Brain microvascular endothelial cell (primary cell): ENCODE data around the gene ANKRD23.
"Not testable (repeated sequence)": the region's sequence is repeated elsewhere in the genome, so short reads cannot be mapped to it uniquely, and the experiment has no call there.

Experiments used
- DNase-seq: peaks from one replicate; pipeline ENCODE4 v3.0.0-alpha.2; 2020
- H3K27ac ChIP-seq: fragments of 250-450 bp; sonication (Bioruptor Pico); 2 replicates; pipeline ENCODE4 v1.5.1; 2020; ENCODE audit warnings: mild to moderate bottlenecking, moderate library complexity
- H3K27me3 ChIP-seq: fragments of 250-450 bp; sonication (Bioruptor Pico); replicated peaks from 2 replicates; pipeline ENCODE4 v1.5.1; 2020; ENCODE audit warnings: mild to moderate bottlenecking
- H3K36me3 ChIP-seq: fragments of 250-450 bp; sonication (Bioruptor Pico); replicated peaks from 2 replicates; pipeline ENCODE4 v1.5.1; 2020; ENCODE audit warnings: mild to moderate bottlenecking
- H3K4me3 ChIP-seq: 2 replicates; pipeline ENCODE4 v1.5.1; 2011; ENCODE audit warnings: low read depth, mild to moderate bottlenecking, control low read depth, low read length, moderate library complexity
- CTCF ChIP-seq: IDR thresholded peaks from 2 replicates; pipeline ENCODE4 v1.5.1; 2011; ENCODE audit warnings: low read depth, mild to moderate bottlenecking, moderate library complexity, low read length, control low read depth, inconsistent platforms; ENCODE audit errors: missing control alignments
- in situ Hi-C: cut with HindIII; loops from 2 replicates; pipeline ENCODE4 v1.10.0; 2017; ENCODE audit warnings: low sequenced_read_pairs, low pct_ligation_motif_present

The ANKRD23 gene

GRCh38 chr2:96866586-96866985 is 22.8 kb upstream of the ANKRD23 start:
- Histone ChIP-seq H3K27me3 (no peaks in the 10 kb centered on the region), H3K4me3 (peak overlapping the region; percentile 26), H3K27ac (no peak overlapping the region), H3K36me3 (peaks cover 52% of the 10 kb centered on the region)
- no peak for TF ChIP-seq CTCF
- DNase-seq, result no peak
- in situ Hi-C loops, result no loop called here

DNA sequence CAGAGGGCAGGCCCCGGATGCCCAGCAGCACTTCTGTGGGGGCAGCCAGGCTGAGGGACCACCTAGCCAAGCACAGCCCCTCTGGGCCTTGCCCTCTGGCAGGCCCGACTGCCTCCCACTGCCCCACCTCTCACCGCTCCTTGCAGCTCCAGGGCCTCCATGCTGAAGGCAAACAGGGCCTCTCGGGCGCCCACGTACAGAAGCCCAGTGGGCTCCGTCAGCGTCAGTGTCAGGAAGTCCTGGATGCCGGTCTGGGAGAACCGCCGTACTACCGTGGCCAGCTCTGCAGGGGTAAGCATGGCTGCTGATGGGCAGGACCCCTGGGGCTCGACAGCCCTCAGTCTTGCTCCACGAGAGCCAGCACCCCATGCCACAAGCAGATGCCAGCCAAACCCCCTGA is 22.3 kb upstream of the ANKRD23 start:
- in situ Hi-C loops, result no loop called here
- Histone ChIP-seq H3K36me3 (peaks cover 57% of the 10 kb centered on the region), H3K4me3 (no peak overlapping the region), H3K27ac (no peak overlapping the region), H3K27me3 (no peaks in the 10 kb centered on the region)
- no peak for DNase-seq
- no peak for TF ChIP-seq CTCF

GRCh38 chr2:96865654-96866053 is 21.8 kb upstream of the ANKRD23 start:
- H3K27me3 ChIP-seq, result no peaks in the 10 kb centered on the region
- no peak overlapping the region for H3K27ac ChIP-seq
- no peak for DNase-seq
- H3K36me3 ChIP-seq, result peaks cover 62% of the 10 kb centered on the region
- no peak for TF ChIP-seq CTCF
- in situ Hi-C loops, result no loop called here
- H3K4me3 ChIP-seq, result no peak overlapping the region

DNA sequence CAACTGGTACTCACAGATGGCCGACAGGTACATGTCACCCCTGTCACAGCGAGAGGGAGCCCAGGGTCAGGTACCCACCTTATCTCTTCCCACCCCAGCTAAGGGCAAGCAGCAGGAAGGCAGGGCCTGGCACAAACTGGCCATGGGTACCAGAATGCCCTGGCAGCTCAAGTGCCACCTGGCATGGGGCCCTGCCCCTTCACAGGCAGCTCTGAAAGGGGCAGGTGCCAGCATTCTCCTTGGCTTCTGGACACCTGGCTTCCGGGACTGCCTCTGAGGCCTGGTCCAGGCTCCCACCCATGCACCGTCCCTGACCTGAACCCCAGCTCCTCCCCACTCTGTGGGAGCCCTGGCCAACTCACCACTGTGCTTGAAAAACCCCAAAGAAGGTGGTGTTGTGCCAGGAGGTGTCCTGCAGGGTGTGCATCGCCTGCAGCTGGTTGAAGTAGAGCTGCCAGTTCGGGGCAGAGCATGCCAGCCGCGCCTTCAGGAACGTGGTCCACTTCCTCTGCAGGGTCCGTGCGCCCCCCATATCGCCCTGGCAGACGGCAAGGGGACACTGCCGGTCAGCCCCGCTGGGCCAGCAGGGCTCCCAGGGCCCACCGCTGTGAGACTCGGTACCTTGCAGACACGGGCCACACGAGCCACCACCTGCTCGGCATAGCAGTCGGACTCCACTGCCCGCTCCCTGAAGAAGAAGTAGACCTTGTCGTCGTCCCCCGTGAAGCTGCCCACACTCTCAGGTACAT is 20.7 kb upstream of the ANKRD23 start:
- Histone ChIP-seq H3K27ac (no peak overlapping the region), H3K36me3 (peaks cover 68% of the 10 kb centered on the region), H3K27me3 (no peaks in the 10 kb centered on the region), H3K4me3 (no peak overlapping the region)
- no peak for DNase-seq
- no peak for TF ChIP-seq CTCF
- in situ Hi-C loops, result no loop called here

DNA sequence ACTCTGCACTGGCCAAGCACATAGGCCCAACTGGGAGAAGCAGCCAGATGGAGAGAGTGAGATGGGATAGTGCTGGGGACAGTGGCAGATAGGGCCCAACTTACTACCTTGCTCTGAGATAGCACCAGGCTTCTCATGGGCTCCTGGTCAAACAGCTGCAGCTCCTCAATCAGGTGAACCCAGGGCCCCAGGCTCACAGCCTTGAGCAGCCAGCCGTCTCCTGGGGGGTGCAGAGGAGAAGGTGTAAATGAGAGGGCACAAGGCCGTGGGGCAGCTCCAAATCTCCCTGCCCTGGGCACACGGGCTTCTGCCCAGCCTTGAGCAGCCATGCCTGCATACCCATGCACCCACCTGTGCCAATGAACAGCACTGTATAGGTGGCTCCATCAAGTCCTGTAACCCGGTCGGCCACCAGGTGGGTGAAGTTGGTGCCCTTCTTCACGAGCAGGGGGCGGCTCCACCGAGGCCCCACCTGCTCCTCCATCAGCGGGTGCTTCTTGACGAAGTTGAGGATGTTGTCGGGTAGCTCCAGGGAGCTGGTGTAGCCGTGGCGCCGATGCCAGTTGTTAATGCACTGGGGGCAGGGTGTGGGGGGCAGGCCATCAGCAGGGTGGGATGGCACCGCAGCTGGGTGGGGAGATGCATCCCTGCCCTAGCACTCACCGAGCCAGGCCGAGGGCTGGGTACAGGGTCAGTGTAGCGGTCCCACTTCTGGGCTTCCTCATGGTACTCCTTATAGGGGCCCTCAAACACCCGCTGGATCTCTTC is 19.9 kb upstream of the ANKRD23 start:
- no peak overlapping the region for H3K27ac ChIP-seq
- TF ChIP-seq CTCF, result no peak
- peaks cover 68% of the 10 kb centered on the region for H3K36me3 ChIP-seq
- in situ Hi-C loops, result no loop called here
- no peak for DNase-seq
- no peaks in the 10 kb centered on the region for H3K27me3 ChIP-seq
- H3K4me3 ChIP-seq, result no peak overlapping the region

- H3K27ac ChIP-seq, H3K27me3 ChIP-seq, H3K4me3 ChIP-seq, DNase-seq, in situ Hi-C loops: not testable (repeated sequence)
- peaks cover 68% of the 10 kb centered on the region for H3K36me3 ChIP-seq
These were observed 19.2 kb upstream of the ANKRD23 start for GRCh38 chr2:96863056-96863455.
